Measurements from ENCODE around the gene RPS19BP1. TPM values are rescaled to one million over a fixed set of nuclear protein-coding genes. Genes with fewer than 3 reads are reported as not detected.

The RPS19BP1 gene
- total and polyA plus RNA-seq, 2 experiments from 2014 or later: 84.0 to 117 TPM

- H3K79me2 ChIP-seq: no peaks in the 10 kb centered on the region
- no peak overlapping the region for H2AFZ ChIP-seq
- no peak overlapping the region for H3K4me2 ChIP-seq
- no peak overlapping the region for H3K4me3 ChIP-seq
- H3K9me2 ChIP-seq (replicated peaks; ENCODE audit: insufficient read depth): no peaks in the 10 kb centered on the region
- no peaks in the 10 kb centered on the region for H4K20me1 ChIP-seq (ENCODE audit: insufficient read depth, poor library complexity, severe bottlenecking)
- no peaks in the 10 kb centered on the region for H3K27me3 ChIP-seq
- H3K27ac ChIP-seq: no peak overlapping the region
- H3K9me3 ChIP-seq (ENCODE audit: low read depth): no peaks in the 10 kb centered on the region
- DNase-seq (ENCODE audit: low spot score): no peak
- WGBS (ENCODE audit: low lambda C conversion rate, missing lambda C conversion rate): 92% methylated on average over 3 of the region's 3 CpGs
- H3K4me1 ChIP-seq (ENCODE audit: insufficient read depth): peaks cover 4% of the 10 kb centered on the region
- no peaks in the 10 kb centered on the region for H3K36me3 ChIP-seq (replicated peaks; ENCODE audit: insufficient read depth, low read depth)
- TF ChIP-seq EZH2phosphoT487 (IDR thresholded peaks at IDR 0.05; ENCODE audit: low read depth, severe bottlenecking, unreplicated experiment) (no peak), EZH2 (IDR thresholded peaks at IDR 0.05; ENCODE audit: borderline replicate concordance) (no peak), CTCF (IDR thresholded peaks at IDR 0.05; ENCODE audit: poor library complexity) (no peak)
Measured at GRCh38 chr22:39492186-39492585, 40.4 kb downstream of the RPS19BP1 start.

GRCh38 chr22:39491696-39492095 lies 40.9 kb downstream of the RPS19BP1 start:
- TF ChIP-seq EZH2 (IDR thresholded peaks at IDR 0.05; ENCODE audit: borderline replicate concordance) (no peak), CTCF (IDR thresholded peaks at IDR 0.05; ENCODE audit: poor library complexity) (no peak), EZH2phosphoT487 (IDR thresholded peaks at IDR 0.05; ENCODE audit: low read depth, severe bottlenecking, unreplicated experiment) (no peak)
- no peaks in the 10 kb centered on the region for H3K36me3 ChIP-seq (replicated peaks; ENCODE audit: insufficient read depth, low read depth)
- no peak overlapping the region for H2AFZ ChIP-seq
- H3K9me3 ChIP-seq (ENCODE audit: low read depth): no peaks in the 10 kb centered on the region
- H3K4me3 ChIP-seq: no peak overlapping the region
- H3K9me2 ChIP-seq (replicated peaks; ENCODE audit: insufficient read depth): no peaks in the 10 kb centered on the region
- no peak for DNase-seq (ENCODE audit: low spot score)
- H3K4me2 ChIP-seq: no peak overlapping the region
- H3K27me3 ChIP-seq: no peaks in the 10 kb centered on the region
- H3K79me2 ChIP-seq: no peaks in the 10 kb centered on the region
- H3K27ac ChIP-seq: no peak overlapping the region
- WGBS (ENCODE audit: low lambda C conversion rate, missing lambda C conversion rate): 93% methylated on average over 6 of the region's 6 CpGs
- no peaks in the 10 kb centered on the region for H4K20me1 ChIP-seq (ENCODE audit: insufficient read depth, poor library complexity, severe bottlenecking)
- peaks cover 4% of the 10 kb centered on the region for H3K4me1 ChIP-seq (ENCODE audit: insufficient read depth)

- Histone ChIP-seq H3K27ac (no peak overlapping the region), H3K27me3 (no peaks in the 10 kb centered on the region), H3K9me3 (ENCODE audit: low read depth) (no peaks in the 10 kb centered on the region), H3K9me2 (replicated peaks; ENCODE audit: insufficient read depth) (no peaks in the 10 kb centered on the region), H4K20me1 (ENCODE audit: insufficient read depth, poor library complexity, severe bottlenecking) (no peaks in the 10 kb centered on the region), H3K36me3 (replicated peaks; ENCODE audit: insufficient read depth, low read depth) (no peaks in the 10 kb centered on the region), H3K79me2 (peaks cover 3% of the 10 kb centered on the region), H2AFZ (no peak overlapping the region), H3K4me2 (no peak overlapping the region), H3K4me3 (no peak overlapping the region), H3K4me1 (ENCODE audit: insufficient read depth) (peaks cover 4% of the 10 kb centered on the region)
- 88% methylated on average over 9 of the region's 9 CpGs for WGBS (ENCODE audit: low lambda C conversion rate, missing lambda C conversion rate)
- no peak for TF ChIP-seq CTCF (IDR thresholded peaks at IDR 0.05; ENCODE audit: poor library complexity)
- no peak for DNase-seq (ENCODE audit: low spot score)
Measured at GRCh38 chr22:39490966-39491680, 41.4 kb downstream of the RPS19BP1 start.

Measured in hepatocyte (in vitro differentiated cells).